Activated T-helper 1 cell treated with Interleukin-2 at 50 U/mL for 16 hours (primary cell): Measurements from ENCODE around the gene ERVK3-1.

Experiments
- DNase-seq: peaks from one replicate; pipeline ENCODE4 v3.0.0-alpha.2; 2020; ENCODE audit warnings: low read depth

The ERVK3-1 gene

DNA sequence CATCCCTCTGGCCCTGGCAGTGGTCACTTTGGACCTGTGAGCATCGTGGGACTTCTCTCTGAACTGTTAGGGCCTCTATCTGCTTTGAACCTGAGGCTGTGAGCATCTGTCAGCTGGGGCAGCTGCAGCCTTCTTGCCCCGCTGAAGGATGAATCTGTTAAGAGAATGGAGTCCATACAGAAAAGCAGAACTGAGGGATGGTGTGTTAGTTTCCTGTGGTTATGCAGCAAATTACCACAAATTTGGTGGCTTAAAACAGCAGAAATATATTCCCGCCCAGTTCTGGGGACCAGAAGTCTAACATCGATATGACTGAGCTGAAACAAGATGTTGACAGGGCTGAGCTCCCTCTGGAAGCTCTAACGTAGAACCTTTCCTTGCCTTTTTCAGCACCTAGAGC, 59.0 kb downstream of the ERVK3-1 start:
- no peak for DNase-seq
